Liver (tissue), 3 donors: ENCODE results near the gene TMEM214.

Source experiments
- EGR1 ChIP-seq, 2 donors: IDR thresholded peaks; 2 replicates each; pipeline ENCODE4 v1.6.1; 2016 to 2018; ENCODE audit warnings: antibody characterized with exemption in 2 of 2, low read depth in 2 of 2
- FOXA1 ChIP-seq: IDR thresholded peaks from 2 replicates; pipeline ENCODE4 v1.6.1; 2016; ENCODE audit warnings: antibody characterized with exemption
- HNF4G ChIP-seq: IDR thresholded peaks from 2 replicates; pipeline ENCODE4 v1.6.1; 2016; ENCODE audit warnings: antibody characterized with exemption
- JUND ChIP-seq, 2 donors: IDR thresholded peaks; 2 replicates each; pipeline ENCODE4 v1.6.1; 2016; ENCODE audit warnings: antibody characterized with exemption in 2 of 2
- SP1 ChIP-seq: IDR thresholded peaks from 2 replicates; pipeline ENCODE4 v1.6.1; 2018; ENCODE audit warnings: antibody characterized with exemption, mild to moderate bottlenecking
- TAF1 ChIP-seq: conservative IDR thresholded peaks from 2 replicates; pipeline ENCODE4 v1.6.1; 2016; ENCODE audit warnings: antibody characterized with exemption, mild to moderate bottlenecking
- YY1 ChIP-seq: IDR thresholded peaks from 2 replicates; pipeline ENCODE4 v1.6.1; 2016; ENCODE audit warnings: antibody characterized with exemption, mild to moderate bottlenecking
- TF ChIP-seq, protein P1 (sequence below): fragments of 150-350 bp; IDR thresholded peaks from 2 replicates; pipeline ENCODE4 v1.5.1; 2017; ENCODE audit warnings: improper control_type of control experiment, low read depth, low read length; ENCODE audit not compliant: missing input control
- TF ChIP-seq, protein P2 (sequence below): IDR thresholded peaks from 2 replicates; pipeline ENCODE4 v1.6.1; 2016; ENCODE audit warnings: antibody characterized with exemption, mild to moderate bottlenecking
- TF ChIP-seq, protein P3 (sequence below): IDR thresholded peaks from 2 replicates; pipeline ENCODE4 v1.6.1; 2016; ENCODE audit warnings: antibody characterized with exemption
- TF ChIP-seq, protein P4 (sequence below): IDR thresholded peaks from 2 replicates; pipeline ENCODE4 v1.6.1; 2016; ENCODE audit warnings: antibody characterized with exemption
- donor health status: healthy.
- donor health status: healthy.

DNA sequence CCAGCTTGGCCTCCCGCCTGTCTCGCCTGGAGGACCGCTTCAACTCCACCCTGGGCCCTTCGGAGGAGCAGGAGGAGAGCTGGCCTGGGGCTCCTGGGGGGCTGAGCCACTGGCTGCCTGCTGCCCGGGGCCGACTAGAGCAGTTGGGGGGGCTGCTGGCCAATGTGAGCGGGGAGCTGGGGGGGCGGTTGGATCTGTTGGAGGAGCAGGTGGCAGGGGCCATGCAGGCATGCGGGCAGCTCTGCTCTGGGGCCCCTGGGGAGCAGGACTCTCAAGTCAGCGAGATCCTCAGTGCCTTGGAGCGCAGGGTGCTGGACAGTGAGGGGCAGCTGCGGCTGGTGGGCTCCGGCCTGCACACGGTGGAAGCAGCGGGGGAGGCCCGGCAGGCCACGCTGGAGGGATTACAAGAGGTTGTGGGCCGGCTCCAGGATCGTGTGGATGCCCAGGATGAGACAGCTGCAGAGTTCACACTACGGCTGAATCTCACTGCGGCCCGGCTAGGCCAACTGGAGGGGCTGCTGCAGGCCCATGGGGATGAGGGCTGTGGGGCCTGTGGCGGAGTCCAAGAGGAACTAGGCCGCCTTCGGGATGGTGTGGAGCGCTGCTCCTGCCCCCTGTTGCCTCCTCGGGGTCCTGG lies 50.1 kb downstream of the TMEM214 start:
- TF ChIP-seq, protein P1, sequence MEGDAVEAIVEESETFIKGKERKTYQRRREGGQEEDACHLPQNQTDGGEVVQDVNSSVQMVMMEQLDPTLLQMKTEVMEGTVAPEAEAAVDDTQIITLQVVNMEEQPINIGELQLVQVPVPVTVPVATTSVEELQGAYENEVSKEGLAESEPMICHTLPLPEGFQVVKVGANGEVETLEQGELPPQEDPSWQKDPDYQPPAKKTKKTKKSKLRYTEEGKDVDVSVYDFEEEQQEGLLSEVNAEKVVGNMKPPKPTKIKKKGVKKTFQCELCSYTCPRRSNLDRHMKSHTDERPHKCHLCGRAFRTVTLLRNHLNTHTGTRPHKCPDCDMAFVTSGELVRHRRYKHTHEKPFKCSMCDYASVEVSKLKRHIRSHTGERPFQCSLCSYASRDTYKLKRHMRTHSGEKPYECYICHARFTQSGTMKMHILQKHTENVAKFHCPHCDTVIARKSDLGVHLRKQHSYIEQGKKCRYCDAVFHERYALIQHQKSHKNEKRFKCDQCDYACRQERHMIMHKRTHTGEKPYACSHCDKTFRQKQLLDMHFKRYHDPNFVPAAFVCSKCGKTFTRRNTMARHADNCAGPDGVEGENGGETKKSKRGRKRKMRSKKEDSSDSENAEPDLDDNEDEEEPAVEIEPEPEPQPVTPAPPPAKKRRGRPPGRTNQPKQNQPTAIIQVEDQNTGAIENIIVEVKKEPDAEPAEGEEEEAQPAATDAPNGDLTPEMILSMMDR, result no peak
- no peak for TF ChIP-seq JUND (IDR thresholded peaks at IDR 0.05)
- TF ChIP-seq TAF1, result no peak
- no peak for TF ChIP-seq YY1
- no peak for TF ChIP-seq HNF4G
- TF ChIP-seq, protein P2, sequence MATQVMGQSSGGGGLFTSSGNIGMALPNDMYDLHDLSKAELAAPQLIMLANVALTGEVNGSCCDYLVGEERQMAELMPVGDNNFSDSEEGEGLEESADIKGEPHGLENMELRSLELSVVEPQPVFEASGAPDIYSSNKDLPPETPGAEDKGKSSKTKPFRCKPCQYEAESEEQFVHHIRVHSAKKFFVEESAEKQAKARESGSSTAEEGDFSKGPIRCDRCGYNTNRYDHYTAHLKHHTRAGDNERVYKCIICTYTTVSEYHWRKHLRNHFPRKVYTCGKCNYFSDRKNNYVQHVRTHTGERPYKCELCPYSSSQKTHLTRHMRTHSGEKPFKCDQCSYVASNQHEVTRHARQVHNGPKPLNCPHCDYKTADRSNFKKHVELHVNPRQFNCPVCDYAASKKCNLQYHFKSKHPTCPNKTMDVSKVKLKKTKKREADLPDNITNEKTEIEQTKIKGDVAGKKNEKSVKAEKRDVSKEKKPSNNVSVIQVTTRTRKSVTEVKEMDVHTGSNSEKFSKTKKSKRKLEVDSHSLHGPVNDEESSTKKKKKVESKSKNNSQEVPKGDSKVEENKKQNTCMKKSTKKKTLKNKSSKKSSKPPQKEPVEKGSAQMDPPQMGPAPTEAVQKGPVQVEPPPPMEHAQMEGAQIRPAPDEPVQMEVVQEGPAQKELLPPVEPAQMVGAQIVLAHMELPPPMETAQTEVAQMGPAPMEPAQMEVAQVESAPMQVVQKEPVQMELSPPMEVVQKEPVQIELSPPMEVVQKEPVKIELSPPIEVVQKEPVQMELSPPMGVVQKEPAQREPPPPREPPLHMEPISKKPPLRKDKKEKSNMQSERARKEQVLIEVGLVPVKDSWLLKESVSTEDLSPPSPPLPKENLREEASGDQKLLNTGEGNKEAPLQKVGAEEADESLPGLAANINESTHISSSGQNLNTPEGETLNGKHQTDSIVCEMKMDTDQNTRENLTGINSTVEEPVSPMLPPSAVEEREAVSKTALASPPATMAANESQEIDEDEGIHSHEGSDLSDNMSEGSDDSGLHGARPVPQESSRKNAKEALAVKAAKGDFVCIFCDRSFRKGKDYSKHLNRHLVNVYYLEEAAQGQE, result no peak
- TF ChIP-seq, protein P3, sequence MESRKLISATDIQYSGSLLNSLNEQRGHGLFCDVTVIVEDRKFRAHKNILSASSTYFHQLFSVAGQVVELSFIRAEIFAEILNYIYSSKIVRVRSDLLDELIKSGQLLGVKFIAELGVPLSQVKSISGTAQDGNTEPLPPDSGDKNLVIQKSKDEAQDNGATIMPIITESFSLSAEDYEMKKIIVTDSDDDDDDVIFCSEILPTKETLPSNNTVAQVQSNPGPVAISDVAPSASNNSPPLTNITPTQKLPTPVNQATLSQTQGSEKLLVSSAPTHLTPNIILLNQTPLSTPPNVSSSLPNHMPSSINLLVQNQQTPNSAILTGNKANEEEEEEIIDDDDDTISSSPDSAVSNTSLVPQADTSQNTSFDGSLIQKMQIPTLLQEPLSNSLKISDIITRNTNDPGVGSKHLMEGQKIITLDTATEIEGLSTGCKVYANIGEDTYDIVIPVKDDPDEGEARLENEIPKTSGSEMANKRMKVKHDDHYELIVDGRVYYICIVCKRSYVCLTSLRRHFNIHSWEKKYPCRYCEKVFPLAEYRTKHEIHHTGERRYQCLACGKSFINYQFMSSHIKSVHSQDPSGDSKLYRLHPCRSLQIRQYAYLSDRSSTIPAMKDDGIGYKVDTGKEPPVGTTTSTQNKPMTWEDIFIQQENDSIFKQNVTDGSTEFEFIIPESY, result no peak
- TF ChIP-seq, protein P4, sequence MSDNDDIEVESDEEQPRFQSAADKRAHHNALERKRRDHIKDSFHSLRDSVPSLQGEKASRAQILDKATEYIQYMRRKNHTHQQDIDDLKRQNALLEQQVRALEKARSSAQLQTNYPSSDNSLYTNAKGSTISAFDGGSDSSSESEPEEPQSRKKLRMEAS, result no peak
- no peak for TF ChIP-seq SP1
- TF ChIP-seq EGR1 (IDR thresholded peaks at IDR 0.05; ENCODE audit: low read depth in 2 of 2), result no peak
- no peak for TF ChIP-seq FOXA1
